ENCODE data around the gene NEURL1. TPM values are rescaled to one million over a fixed set of nuclear protein-coding genes. Genes with fewer than 3 reads are reported as not detected.

The NEURL1 gene
- total RNA-seq, 4 donors from 2014 or later = 67.6 to 147 (median 110) TPM

- ATAC-seq (no peak), DNase-seq (no peak)
- TF ChIP-seq CTCF (IDR thresholded peaks at IDR 0.05 in 4 of 5, conservative IDR thresholded peaks at IDR 0.05 in 1 of 5) (no peak), POLR2A (IDR thresholded peaks at IDR 0.05) (no peak)
- intact Hi-C loops (cut with DNase I; ENCODE audit: low total_unique reads) (no loop called here), in situ Hi-C loops (cut with MboI; ENCODE audit: low sequenced_read_pairs in 4 of 4) (no loop called here)
- Histone ChIP-seq H3K4me1 (peaks cover 39 to 51% of the 10 kb centered on the region in 2 donors), H3K27me3 (no peaks in the 10 kb centered on the region), H3K27ac (no peak overlapping the region), H3K36me3 (no peaks in the 10 kb centered on the region), H3K9me3 (no peaks in the 10 kb centered on the region), H3K4me3 (no peak overlapping the region)
Observed at GRCh38 chr10:103543617-103544525, 50.4 kb downstream of the NEURL1 start.

- no peak for ATAC-seq
- Histone ChIP-seq H3K36me3 (no peaks in the 10 kb centered on the region), H3K27me3 (no peaks in the 10 kb centered on the region), H3K27ac (peak overlapping the region in 3 of 4 donors; percentile 72 to 76 (median 76)), H3K4me3 (no peak overlapping the region), H3K4me1 (peaks cover 44 to 57% of the 10 kb centered on the region in 2 donors), H3K9me3 (no peaks in the 10 kb centered on the region)
- intact Hi-C loops (cut with DNase I; ENCODE audit: low total_unique reads) (no loop called here), in situ Hi-C loops (cut with MboI; ENCODE audit: low sequenced_read_pairs in 4 of 4) (no loop called here)
- no peak for TF ChIP-seq CTCF (IDR thresholded peaks at IDR 0.05 in 4 of 5, conservative IDR thresholded peaks at IDR 0.05 in 1 of 5)
- TF ChIP-seq POLR2A (IDR thresholded peaks at IDR 0.05) = no peak
- no peak for DNase-seq
Observed at GRCh38 chr10:103544657-103545310, 51.3 kb downstream of the NEURL1 start.

GRCh38 chr10:103545366-103545765 lies 51.9 kb downstream of the NEURL1 start:
- Histone ChIP-seq H3K4me1 (peaks cover 44 to 61% of the 10 kb centered on the region in 2 donors), H3K27ac (peak overlapping the region; percentile 48 to 76 (median 74)), H3K27me3 (no peaks in the 10 kb centered on the region), H3K4me3 (no peak overlapping the region), H3K36me3 (no peaks in the 10 kb centered on the region), H3K9me3 (no peaks in the 10 kb centered on the region)
- ATAC-seq (peak; percentile 20 to 37), DNase-seq (peak in 1 of 2 donors; percentile 60)
- in situ Hi-C loops (cut with MboI; ENCODE audit: low sequenced_read_pairs in 4 of 4) (no loop called here), intact Hi-C loops (cut with DNase I; ENCODE audit: low total_unique reads) (no loop called here)
- TF ChIP-seq CTCF (IDR thresholded peaks at IDR 0.05 in 4 of 5, conservative IDR thresholded peaks at IDR 0.05 in 1 of 5) (no peak), POLR2A (IDR thresholded peaks at IDR 0.05) (no peak)

- peak; percentile 66 to 73 for ATAC-seq
- H3K4me3 ChIP-seq = no peak overlapping the region
- DNase-seq = peak; percentile 45 to 75
- H3K36me3 ChIP-seq = no peaks in the 10 kb centered on the region
- in situ Hi-C loops (cut with MboI; ENCODE audit: low sequenced_read_pairs in 4 of 4) = no loop called here
- no peaks in the 10 kb centered on the region for H3K9me3 ChIP-seq
- TF ChIP-seq POLR2A (IDR thresholded peaks at IDR 0.05) (no peak), CTCF (IDR thresholded peaks at IDR 0.05 in 4 of 5, conservative IDR thresholded peaks at IDR 0.05 in 1 of 5) (no peak)
- no peaks in the 10 kb centered on the region for H3K27me3 ChIP-seq
- H3K27ac ChIP-seq = peak overlapping the region; percentile 48 to 76 (median 74)
- intact Hi-C loops (cut with DNase I; ENCODE audit: low total_unique reads) = no loop called here
- peaks cover 44 to 61% of the 10 kb centered on the region in 2 donors for H3K4me1 ChIP-seq
Observed at GRCh38 chr10:103545771-103546281, 52.3 kb downstream of the NEURL1 start.
